HG02759 (cell line): ENCODE data around the gene PLEKHA7.
"Not testable (repeated sequence)": the region's sequence is repeated elsewhere in the genome, so short reads cannot be mapped to it uniquely, and the experiment has no call there.

Experiments used
- ATAC-seq: cut with Tn5 transposase; IDR thresholded peaks from one replicate; pipeline ENCODE4 v1.9.1; 2021; ENCODE audit warnings: mild to moderate bottlenecking, moderate library complexity; ENCODE audit not compliant: unreplicated experiment

Gene PLEKHA7

GRCh38 chr11:16942911-16943310 is 71.3 kb downstream of the PLEKHA7 start:
- ATAC-seq, result no peak

- ATAC-seq, result no peak
Measured at GRCh38 chr11:16942342-16942741, 71.9 kb downstream of the PLEKHA7 start.

GRCh38 chr11:16941935-16942334 is 72.3 kb downstream of the PLEKHA7 start:
- no peak for ATAC-seq

- ATAC-seq, result no peak
Measured at GRCh38 chr11:16938061-16938460, 76.2 kb downstream of the PLEKHA7 start.

GRCh38 chr11:16936643-16937042 is 77.6 kb downstream of the PLEKHA7 start:
- ATAC-seq, result no peak

GRCh38 chr11:16935518-16936302 is 78.5 kb downstream of the PLEKHA7 start:
- ATAC-seq, result no peak

GRCh38 chr11:16933756-16934603 is 80.2 kb downstream of the PLEKHA7 start:
- ATAC-seq, result no peak

- ATAC-seq, result no peak
Measured at GRCh38 chr11:16933291-16933690, 80.9 kb downstream of the PLEKHA7 start.

- ATAC-seq, result no peak
Measured at GRCh38 chr11:16928044-16928443, 86.2 kb downstream of the PLEKHA7 start.

GRCh38 chr11:16926883-16927626 is 87.2 kb downstream of the PLEKHA7 start:
- no peak for ATAC-seq

- ATAC-seq, result peak; percentile 29
Measured at GRCh38 chr11:16925561-16926065, 88.6 kb downstream of the PLEKHA7 start.

GRCh38 chr11:16924826-16925560 is 89.2 kb downstream of the PLEKHA7 start:
- ATAC-seq, result peak; percentile 33

- ATAC-seq, result peak; percentile 54
Measured at GRCh38 chr11:16924462-16924825, 89.8 kb downstream of the PLEKHA7 start.

GRCh38 chr11:16923987-16924386 is 90.2 kb downstream of the PLEKHA7 start:
- ATAC-seq, result peak; percentile 39

- no peak for ATAC-seq
Measured at GRCh38 chr11:16921668-16922067, 92.5 kb downstream of the PLEKHA7 start.

- ATAC-seq, result peak; percentile 31
Measured at GRCh38 chr11:16921019-16921418, 93.2 kb downstream of the PLEKHA7 start.

- no peak for ATAC-seq
Measured at GRCh38 chr11:16920559-16920958, 93.7 kb downstream of the PLEKHA7 start.

GRCh38 chr11:16918543-16919182 is 95.6 kb downstream of the PLEKHA7 start:
- ATAC-seq, result not testable (repeated sequence)

- ATAC-seq, result no peak
Measured at GRCh38 chr11:16917941-16918340, 96.3 kb downstream of the PLEKHA7 start.

- ATAC-seq, result no peak
Measured at GRCh38 chr11:16912692-16913111, 101.5 kb downstream of the PLEKHA7 start.
